H9 (cell line): ENCODE results near the gene CACNA1A. TPM values are rescaled to one million over a fixed set of nuclear protein-coding genes. Genes with fewer than 3 reads are reported as not detected.
A peak's percentile ranks its signal among the peaks of the same experiment; 100 is the strongest.

Experiments used
- DNase-seq: peaks from one replicate; pipeline ENCODE4 v3.0.0-alpha.2; 2017
- H2AFZ ChIP-seq: one replicate; pipeline ENCODE4 v1.6.1; 2013; ENCODE audit warnings: mild to moderate bottlenecking, low read length, control low read depth, moderate library complexity
- H2AK5ac ChIP-seq: 2 replicates; pipeline ENCODE4 v1.6.1; 2013; ENCODE audit warnings: low read length, control low read depth, mixed read lengths; ENCODE audit not compliant: insufficient read length
- H2BK120ac ChIP-seq: one replicate; pipeline ENCODE4 v1.6.1; 2013; ENCODE audit warnings: low read depth, mild to moderate bottlenecking, low read length, control low read depth, inconsistent platforms; ENCODE audit not compliant: poor library complexity, severe bottlenecking
- H2BK12ac ChIP-seq: 2 replicates; pipeline ENCODE4 v1.6.1; 2013; ENCODE audit warnings: low read length, control low read depth, mixed read lengths, low read depth; ENCODE audit not compliant: insufficient read length
- H2BK15ac ChIP-seq: 2 replicates; pipeline ENCODE4 v1.6.1; 2013; ENCODE audit warnings: low read depth, low read length, control low read depth
- H2BK20ac ChIP-seq: one replicate; pipeline ENCODE4 v1.6.1; 2013; ENCODE audit warnings: low read depth, mild to moderate bottlenecking, low read length, control low read depth, inconsistent platforms; ENCODE audit not compliant: poor library complexity, severe bottlenecking
- H2BK5ac ChIP-seq: 2 replicates; pipeline ENCODE4 v1.6.1; 2013; ENCODE audit warnings: low read length, control low read depth, mixed read lengths; ENCODE audit not compliant: insufficient read length
- H3K14ac ChIP-seq: 2 replicates; pipeline ENCODE4 v1.6.1; 2013; ENCODE audit warnings: low read length, control low read depth; ENCODE audit not compliant: insufficient read depth
- H3K18ac ChIP-seq: 2 replicates; pipeline ENCODE4 v1.6.1; 2013; ENCODE audit warnings: low read depth, mild to moderate bottlenecking, mixed read lengths, low read length, control low read depth; ENCODE audit not compliant: insufficient read length
- H3K23ac ChIP-seq: 2 replicates; pipeline ENCODE4 v1.6.1; 2013; ENCODE audit warnings: low read length, control low read depth, mixed read lengths, low read depth; ENCODE audit not compliant: insufficient read length
- H3K23me2 ChIP-seq: 2 replicates; pipeline ENCODE4 v1.6.1; 2013; ENCODE audit warnings: low read depth, mild to moderate bottlenecking, mixed read lengths, low read length, control low read depth; ENCODE audit not compliant: insufficient read length, poor library complexity, severe bottlenecking
- H3K27ac ChIP-seq: 2 replicates; pipeline ENCODE4 v1.5.1; 2013; ENCODE audit warnings: low read length, control low read depth, mixed read lengths, low read depth; ENCODE audit not compliant: insufficient read length
- H3K27me3 ChIP-seq: 2 replicates; pipeline ENCODE4 v1.6.1; 2013; ENCODE audit warnings: low read length, control low read depth, inconsistent platforms; ENCODE audit not compliant: insufficient read depth
- H3K4ac ChIP-seq: 2 replicates; pipeline ENCODE4 v1.6.1; 2013; ENCODE audit warnings: low read depth, mild to moderate bottlenecking, control low read depth, inconsistent platforms, low read length, moderate library complexity
- H3K4me1 ChIP-seq: 2 replicates; pipeline ENCODE4 v1.6.1; 2013; ENCODE audit warnings: low read length, control low read depth, inconsistent platforms; ENCODE audit not compliant: insufficient read depth
- H3K4me2 ChIP-seq: 2 replicates; pipeline ENCODE4 v1.6.1; 2013; ENCODE audit warnings: low read length, control low read depth, mixed read lengths; ENCODE audit not compliant: insufficient read length, insufficient read depth
- H3K56ac ChIP-seq: 2 replicates; pipeline ENCODE4 v1.6.1; 2013; ENCODE audit warnings: low read depth, mild to moderate bottlenecking, mixed read lengths, low read length, control low read depth; ENCODE audit not compliant: insufficient read length
- H3K79me1 ChIP-seq: 2 replicates; pipeline ENCODE4 v1.6.1; 2013; ENCODE audit warnings: low read depth, mild to moderate bottlenecking, moderate library complexity, low read length, control low read depth, inconsistent platforms; ENCODE audit not compliant: insufficient read depth, poor library complexity, severe bottlenecking
- H3K79me2 ChIP-seq: 2 replicates; pipeline ENCODE4 v1.6.1; 2013; ENCODE audit warnings: low read length, control low read depth, inconsistent platforms; ENCODE audit not compliant: insufficient read depth
- H3K9ac ChIP-seq: 2 replicates; pipeline ENCODE4 v1.6.1; 2013; ENCODE audit warnings: low read length, control low read depth, mixed read lengths; ENCODE audit not compliant: insufficient read length; ENCODE audit errors: extremely low read depth
- H3K9me3 ChIP-seq: one replicate; pipeline ENCODE4 v1.6.1; 2013; ENCODE audit warnings: low read depth, low read length, inconsistent platforms; ENCODE audit not compliant: control insufficient read depth
- H3T11ph ChIP-seq: one replicate; pipeline ENCODE4 v1.6.1; 2013; ENCODE audit warnings: mild to moderate bottlenecking, low read length, control low read depth, inconsistent platforms
- H4K20me1 ChIP-seq: one replicate; pipeline ENCODE4 v1.6.1; 2013; ENCODE audit not compliant: control insufficient read depth, insufficient read length, insufficient read depth
- H4K5ac ChIP-seq: 2 replicates; pipeline ENCODE4 v1.6.1; 2013; ENCODE audit warnings: low read depth, mild to moderate bottlenecking, mixed read lengths, low read length, control low read depth; ENCODE audit not compliant: insufficient read length
- H4K8ac ChIP-seq: replicated peaks from 2 replicates; pipeline ENCODE4 v1.6.1; 2013; ENCODE audit warnings: low read length, control low read depth, mixed read lengths, low read depth; ENCODE audit not compliant: insufficient read length
- H4K91ac ChIP-seq: 2 replicates; pipeline ENCODE4 v1.6.1; 2013; ENCODE audit warnings: low read depth, mild to moderate bottlenecking, moderate library complexity, mixed read lengths, low read length, control low read depth; ENCODE audit not compliant: insufficient read length
- H3K27ac Mint-ChIP-seq, 3 experiments: 2 replicates in 2 of 3; 3 replicates in 1 of 3; pipeline ENCODE4 v1.8.0; 2020 to 2021; ENCODE audit warnings: mixed read lengths in 3 of 3, mild to moderate bottlenecking in 1 of 3, moderate library complexity in 1 of 3
- H3K27me3 Mint-ChIP-seq: 2 replicates; pipeline ENCODE4 v1.8.0; 2021; ENCODE audit warnings: low read depth, mild to moderate bottlenecking, moderate library complexity, mixed read lengths
- H3K36me3 Mint-ChIP-seq, 3 experiments: 2 replicates in 2 of 3; 3 replicates in 1 of 3; pipeline ENCODE4 v1.8.0; 2020 to 2021; ENCODE audit warnings: low read depth in 3 of 3, mixed read lengths in 3 of 3; ENCODE audit not compliant: insufficient read depth in 1 of 3
- H3K4me1 Mint-ChIP-seq, 2 experiments: 2 replicates each; pipeline ENCODE4 v1.8.0; 2020; ENCODE audit warnings: mixed read lengths in 2 of 2
- H3K4me3 Mint-ChIP-seq, 2 experiments: 2 replicates in 1 of 2; 3 replicates in 1 of 2; pipeline ENCODE4 v1.8.0; 2020 to 2021; ENCODE audit warnings: mild to moderate bottlenecking in 2 of 2, mixed read lengths in 2 of 2, moderate library complexity in 1 of 2
- H3K9me3 Mint-ChIP-seq, 2 experiments: 2 replicates in 1 of 2; 3 replicates in 1 of 2; pipeline ENCODE4 v1.8.0; 2020; ENCODE audit warnings: mild to moderate bottlenecking in 2 of 2, mixed read lengths in 2 of 2, moderate library complexity in 1 of 2
- CTCF ChIP-seq: fragments of 200-600 bp; sonication (generic); conservative IDR thresholded peaks from 3 replicates; pipeline ENCODE4 v1.8.0; 2021; ENCODE audit warnings: antibody characterized with exemption, mild to moderate bottlenecking
- WGBS: extraction: QIAGEN DNeasy Blood & Tissue Kit; methylation state at CpG from one replicate; pipeline ENCODE4 v1.1.7; 2013; ENCODE audit warnings: missing lambda C conversion rate, low lambda C conversion rate, mixed read lengths; ENCODE audit not compliant: insufficient read length; ENCODE audit errors: extremely low coverage; 5-methylcytosine and 5-hydroxymethylcytosine counted together
- total RNA-seq: library from RNA; stranded (reverse); gene quantifications from 2 replicates; pipeline ENCODE4 v1.2.1, GENCODE V29; 2021

CACNA1A gene
- total RNA-seq, 1 experiment from 2014 or later = 8.0 TPM

- Histone ChIP-seq H2BK15ac (no peak overlapping the region), H3T11ph (no peak overlapping the region), H2AK5ac (peak overlapping the region; percentile 47), H2AFZ (no peak overlapping the region), H3K4me2 (no peak overlapping the region), H3K23ac (no peak overlapping the region), H4K5ac (no peak overlapping the region), H2BK5ac (no peak overlapping the region), H4K8ac (no peak overlapping the region), H3K27ac (no peak overlapping the region), H2BK12ac (no peak overlapping the region), H3K4ac (no peak overlapping the region), H3K23me2 (no peaks in the 10 kb centered on the region), H3K14ac (no peak overlapping the region), H3K56ac (no peak overlapping the region), H3K27me3 (no peaks in the 10 kb centered on the region), H4K91ac (no peak overlapping the region), H3K9ac (no peak overlapping the region), H3K79me2 (no peaks in the 10 kb centered on the region), H3K79me1 (no peaks in the 10 kb centered on the region), H3K18ac (no peak overlapping the region), H2BK20ac (no peak overlapping the region), H3K4me1 (no peaks in the 10 kb centered on the region), H3K9me3 (no peaks in the 10 kb centered on the region), H2BK120ac (no peak overlapping the region), H4K20me1 (no peaks in the 10 kb centered on the region)
- H3K27ac Mint-ChIP-seq = no peak overlapping the region
- no peak for TF ChIP-seq CTCF
- DNase-seq = no peak
- no peaks in the 10 kb centered on the region; a peak in 1 of 5 replicates for H3K9me3 Mint-ChIP-seq
- H3K4me1 Mint-ChIP-seq = no peaks in the 10 kb centered on the region; a peak in 1 of 4 replicates
- no peak overlapping the region for H3K4me3 Mint-ChIP-seq
- H3K27me3 Mint-ChIP-seq = peaks cover 1% of the 10 kb centered on the region; the same call in 1 of the 2 replicates
- WGBS = no CpG with 5 or more reads among the region's 16 CpGs
- H3K36me3 Mint-ChIP-seq = peaks cover 0 to 7% (median 0%) of the 10 kb centered on the region in 3 experiments; a peak in 3 of 7 replicates
These were observed 97.3 kb downstream of the CACNA1A start for GRCh38 chr19:13408889-13409518.
